ENCODE results near the gene ARL14EP.

Gene ARL14EP

DNA sequence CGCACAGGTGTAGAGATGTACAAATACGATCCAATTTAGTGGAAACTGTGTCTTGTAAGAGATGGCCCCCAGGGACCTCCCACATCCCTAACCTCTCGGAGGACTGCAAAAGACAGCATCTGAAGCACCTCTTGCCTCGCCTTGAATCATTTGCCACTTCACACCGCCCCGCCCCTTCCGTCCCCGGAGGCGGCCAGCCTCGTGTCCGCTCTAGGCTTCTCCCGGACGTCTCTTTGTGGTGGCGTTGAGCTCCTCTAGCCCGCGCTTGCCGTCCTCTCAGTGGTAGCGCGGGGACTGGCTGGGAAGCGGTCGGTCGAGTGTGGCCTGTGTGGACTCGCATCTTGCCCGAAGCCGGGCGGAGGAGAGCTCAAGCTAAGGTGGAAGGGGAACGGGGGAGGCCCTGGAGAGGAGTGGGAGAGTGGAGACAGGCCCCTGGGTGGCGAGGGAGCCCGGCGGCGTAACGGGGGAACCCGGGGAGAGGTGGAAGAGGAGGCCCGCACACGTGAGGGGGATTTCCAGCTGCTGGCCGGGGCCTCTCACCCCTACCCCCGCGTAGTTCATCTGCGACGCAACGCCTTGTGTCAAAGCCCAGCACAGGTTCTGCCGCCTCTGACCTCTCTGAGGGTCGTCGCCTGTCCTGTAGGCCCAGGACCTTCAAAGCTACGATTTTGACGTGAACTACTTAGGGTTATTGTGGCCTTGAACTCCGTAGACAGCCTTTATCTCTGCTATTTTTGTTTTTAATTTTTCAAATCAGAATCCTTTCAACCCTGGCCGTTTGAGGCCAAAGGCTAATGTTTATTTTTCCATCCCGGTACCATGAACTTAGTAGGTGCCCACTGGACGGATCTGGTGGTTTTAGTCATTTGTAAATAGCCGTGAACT, at the start of gene ARL14EP:
Gene ARL14EP, plus strand, starts transcription at position 279 of the 885 bp plus-strand sequence. CDS start 7,845 bp downstream, outside the sequence.
- peak; percentile 63 for DNase-seq

DNA sequence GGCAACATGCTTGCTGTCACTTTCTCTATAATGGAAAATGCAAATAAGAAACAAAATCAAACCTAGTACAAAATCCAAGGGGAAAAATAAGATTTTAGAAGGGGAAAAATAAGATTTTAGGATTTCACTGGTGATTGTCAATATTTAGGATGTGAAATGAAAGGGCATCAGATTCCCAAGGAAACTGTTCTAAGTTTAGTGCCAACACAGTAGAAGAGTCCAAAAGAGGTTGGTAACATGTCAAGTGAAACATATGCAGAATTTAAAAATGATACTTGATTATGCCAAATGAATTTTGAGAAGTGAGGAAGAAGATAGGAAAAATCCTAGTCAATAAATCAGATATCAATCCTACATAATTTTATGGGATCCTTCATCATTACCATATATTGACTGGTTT, 45.7 kb upstream of the ARL14EP start:
- DNase-seq, result no peak

DNA sequence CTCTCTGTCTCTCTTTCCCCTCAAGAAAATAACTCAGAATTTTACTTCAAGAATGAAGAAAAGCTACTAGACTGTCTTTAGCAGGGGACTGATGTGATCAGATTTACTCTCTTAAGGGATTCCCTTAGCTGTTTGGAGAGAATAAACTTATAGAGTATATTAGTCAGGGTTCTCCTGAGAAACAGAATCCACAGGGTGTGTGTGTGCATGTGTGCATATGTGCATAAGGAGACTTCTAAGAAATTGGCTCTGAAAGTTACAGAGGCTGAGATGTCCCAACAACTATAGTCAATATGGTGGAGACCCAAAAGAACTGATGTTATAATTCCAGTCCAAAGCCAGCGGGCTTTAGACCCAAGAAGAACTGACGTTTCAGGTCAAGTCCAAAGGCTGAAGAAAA, 43.1 kb upstream of the ARL14EP start:
- no peak for DNase-seq

DNA sequence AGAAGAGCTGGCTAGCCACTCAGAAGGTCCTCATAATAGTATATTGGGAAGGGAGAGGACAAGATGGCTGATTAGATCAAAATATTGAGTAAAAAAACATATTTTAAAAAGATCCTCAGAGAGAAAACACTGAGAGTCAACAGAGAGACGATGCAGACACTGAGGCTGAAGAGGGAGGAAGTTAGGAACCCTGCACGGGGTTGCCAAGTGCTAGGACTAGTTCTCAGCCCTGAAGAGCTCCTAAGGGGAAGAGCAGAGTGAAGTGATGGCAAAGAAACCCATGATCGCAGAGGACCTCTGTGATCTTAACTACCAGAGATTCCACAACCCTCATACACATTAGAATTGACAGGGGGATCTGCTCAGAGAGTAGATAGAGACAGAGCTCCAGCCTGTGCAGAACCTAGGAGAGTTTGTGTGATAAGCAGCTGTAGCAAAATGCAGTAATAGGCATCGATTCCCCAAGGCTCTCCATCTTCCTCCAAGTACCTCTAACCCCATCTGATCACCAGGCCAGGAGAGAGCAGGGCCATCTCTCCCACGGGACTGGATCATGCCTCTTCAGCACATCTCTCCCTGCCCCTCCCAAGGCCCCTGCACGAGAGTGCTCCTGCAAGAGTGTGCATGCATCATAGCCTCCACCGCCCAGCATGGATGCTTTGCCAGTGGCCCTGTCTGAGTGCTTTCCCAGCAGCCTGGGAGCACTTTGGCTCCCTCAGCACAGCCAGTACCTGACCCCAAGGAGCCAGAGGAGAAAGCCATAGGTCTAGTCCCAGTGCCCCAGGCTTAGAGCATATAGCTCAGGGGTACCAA, 41.2 kb upstream of the ARL14EP start:
- no peak for DNase-seq

DNA sequence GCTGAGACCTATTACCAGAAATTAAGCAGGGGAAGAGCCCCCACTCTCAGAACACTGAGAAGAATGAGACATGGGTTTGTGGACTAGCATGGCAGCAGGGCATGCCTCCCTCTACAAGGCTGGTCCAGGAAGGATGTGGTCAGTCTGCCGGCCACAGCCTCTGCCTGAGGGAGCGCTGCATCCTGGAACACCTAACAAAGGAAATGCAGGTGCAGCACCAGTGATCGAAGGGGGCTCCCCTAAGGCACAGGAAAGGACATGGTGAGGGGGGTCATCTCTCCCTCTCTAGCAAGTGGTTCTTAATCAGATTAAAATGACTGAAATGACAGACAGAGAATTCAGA, 40.6 kb upstream of the ARL14EP start:
- DNase-seq, result no peak

DNA sequence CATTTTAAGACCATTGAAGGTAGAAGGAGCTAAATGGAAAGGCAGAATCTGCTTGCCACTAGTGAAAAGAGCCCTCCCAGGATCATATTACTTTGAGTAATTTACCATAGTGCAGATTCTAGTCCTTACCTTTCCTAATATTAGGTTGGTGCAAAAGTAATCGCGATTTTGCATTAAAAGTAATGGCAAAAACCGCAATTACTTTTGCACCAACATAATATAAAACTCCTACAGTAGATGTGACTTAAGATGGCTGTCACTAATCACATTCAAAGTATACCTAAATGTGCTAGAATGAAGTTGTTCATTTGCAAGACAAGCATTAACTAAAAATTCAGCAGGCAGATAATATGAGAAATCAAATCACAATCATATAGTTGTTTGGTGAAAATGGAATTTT, 38.1 kb upstream of the ARL14EP start:
- no peak for DNase-seq

DNA sequence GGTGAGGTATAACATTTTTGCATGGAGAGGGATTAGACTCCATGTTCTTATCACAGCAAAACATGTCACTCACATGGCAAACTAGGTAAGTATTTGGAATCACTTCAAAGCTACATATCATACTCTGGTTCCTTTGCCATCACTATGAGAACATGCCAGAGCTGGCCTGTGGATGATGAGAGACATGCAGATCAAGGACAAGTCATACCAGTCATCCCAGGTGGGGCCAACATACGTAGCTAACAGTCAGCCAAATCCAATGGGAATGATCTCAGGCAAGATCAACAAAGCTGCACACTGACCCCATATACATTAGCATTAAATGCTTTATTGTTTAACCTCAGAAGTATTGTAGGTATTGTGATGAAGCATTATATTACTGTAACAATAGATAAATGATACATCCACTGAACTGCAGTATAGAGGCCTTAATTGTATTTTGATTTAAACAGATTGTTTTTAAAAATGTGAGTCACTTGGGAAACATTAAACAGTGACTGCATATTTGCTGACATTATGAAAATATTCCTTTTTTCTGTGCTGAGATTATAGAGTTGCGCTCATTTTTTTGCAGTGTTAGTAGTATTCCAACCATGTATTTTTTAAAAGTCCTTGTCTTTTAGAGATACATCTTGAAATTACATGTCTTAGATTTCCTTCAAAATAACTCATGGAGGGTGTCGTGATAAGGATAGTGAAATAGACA, 37.3 kb upstream of the ARL14EP start:
- no peak for DNase-seq

DNA sequence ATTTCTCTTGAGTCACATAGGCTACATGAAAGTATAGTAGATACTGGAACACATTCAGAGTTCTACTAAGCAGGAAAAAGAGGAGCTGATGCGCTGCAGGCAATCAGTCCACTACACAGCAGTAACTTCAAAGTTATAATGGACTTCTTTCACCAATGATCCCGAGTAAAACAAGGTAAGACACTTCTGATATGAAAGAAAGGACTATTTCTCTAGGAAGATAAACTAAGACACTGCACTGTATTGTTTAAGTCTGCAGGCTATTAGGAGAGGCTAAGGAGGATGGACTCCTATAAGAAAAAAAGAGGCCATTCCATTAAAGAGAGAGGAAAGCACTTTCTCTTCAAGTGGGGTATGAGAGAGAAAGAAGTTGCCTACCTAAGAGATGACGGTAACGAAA, 31.6 kb upstream of the ARL14EP start:
- DNase-seq, result no peak

DNA sequence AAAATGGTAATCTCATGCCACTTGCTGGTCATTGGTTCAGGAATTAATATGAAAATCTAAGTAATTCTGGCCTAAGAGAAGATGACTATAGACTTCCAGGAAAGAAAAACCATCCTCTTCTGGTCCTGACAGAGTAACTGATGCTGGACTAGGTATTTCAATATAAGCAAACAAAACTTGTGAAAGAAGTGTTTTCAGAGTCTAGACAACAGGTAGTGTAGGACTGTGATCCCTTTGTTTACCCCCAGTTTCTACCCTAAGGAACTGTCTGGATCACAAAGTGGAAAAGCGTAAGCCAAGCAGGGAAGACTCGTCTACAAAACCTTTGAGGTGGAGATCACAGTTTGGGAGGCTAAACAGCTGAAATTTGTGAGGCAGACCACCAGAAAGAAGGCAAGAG, 30.4 kb upstream of the ARL14EP start:
- no peak for DNase-seq

DNA sequence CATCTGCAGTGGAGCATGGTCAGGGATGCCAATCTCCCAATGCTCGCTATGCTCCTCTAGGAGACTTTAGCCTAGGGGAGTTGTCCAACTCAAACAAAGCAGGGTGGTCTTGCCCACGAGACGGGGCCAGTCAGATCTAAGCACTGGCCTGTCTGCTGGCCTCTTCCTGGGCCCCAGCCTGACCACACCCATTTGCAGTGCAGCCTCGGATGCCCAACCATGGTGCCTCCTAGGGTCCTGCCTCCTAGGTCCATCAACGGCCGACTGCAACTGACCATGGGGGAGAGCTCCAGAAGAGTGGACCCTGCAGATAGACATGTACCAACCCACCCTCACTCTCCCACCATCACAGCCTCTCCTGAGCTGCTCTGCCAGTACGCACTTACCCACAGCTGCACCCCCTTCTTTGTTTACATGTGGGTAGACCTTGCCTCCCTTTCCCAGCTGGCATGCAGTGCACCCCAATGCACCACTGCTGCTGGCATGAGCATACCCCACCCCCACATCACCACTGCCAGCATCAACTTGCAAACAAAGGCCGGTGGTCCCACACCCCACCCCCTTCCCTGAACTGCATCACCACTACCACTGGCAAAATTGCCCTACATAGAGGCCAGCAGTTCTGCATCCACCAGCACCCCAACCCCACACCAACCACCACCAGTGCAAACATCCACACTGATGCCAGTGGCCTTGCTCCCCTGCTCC, 27.6 kb upstream of the ARL14EP start:
- DNase-seq, result no peak

DNA sequence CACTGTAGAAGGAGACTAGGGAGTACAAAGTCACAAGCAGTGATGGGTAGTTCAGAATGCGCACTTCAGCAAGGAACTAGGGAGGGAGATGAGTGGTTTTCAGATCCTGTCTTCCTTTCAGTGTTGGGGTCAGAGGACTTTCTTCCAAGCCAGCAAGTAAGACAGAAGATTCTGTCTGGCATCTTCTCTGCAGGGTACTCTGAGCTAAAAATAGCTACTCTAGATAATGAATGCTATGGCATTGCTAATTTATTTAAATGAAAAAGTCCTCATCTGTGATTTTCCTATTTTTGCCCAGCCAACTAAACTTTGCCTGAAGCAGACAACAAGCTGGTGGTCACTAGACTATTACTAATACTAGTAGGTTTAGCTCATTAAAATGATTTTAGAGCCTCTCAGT, 18.3 kb upstream of the ARL14EP start:
- DNase-seq, result no peak

DNA sequence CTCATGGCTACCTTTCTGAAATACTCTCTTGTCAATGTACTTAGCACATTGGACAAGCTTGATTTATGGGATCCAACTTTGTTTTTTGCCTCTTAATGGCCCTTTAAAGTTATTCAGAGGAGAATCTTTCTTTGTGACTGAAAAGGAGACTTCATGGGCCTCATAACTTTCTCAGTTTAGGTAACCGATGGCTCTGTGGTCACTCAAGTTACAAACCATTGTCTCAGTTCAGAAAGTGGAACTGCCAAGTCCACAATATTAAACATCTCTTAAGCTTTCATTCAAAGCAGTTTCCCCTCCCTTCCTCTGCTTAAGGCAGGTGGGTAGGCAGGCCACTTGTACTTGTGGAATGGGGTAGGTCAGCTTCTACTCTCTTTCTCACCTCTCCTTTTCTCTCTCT, 12.3 kb upstream of the ARL14EP start:
- DNase-seq, result no peak

DNA sequence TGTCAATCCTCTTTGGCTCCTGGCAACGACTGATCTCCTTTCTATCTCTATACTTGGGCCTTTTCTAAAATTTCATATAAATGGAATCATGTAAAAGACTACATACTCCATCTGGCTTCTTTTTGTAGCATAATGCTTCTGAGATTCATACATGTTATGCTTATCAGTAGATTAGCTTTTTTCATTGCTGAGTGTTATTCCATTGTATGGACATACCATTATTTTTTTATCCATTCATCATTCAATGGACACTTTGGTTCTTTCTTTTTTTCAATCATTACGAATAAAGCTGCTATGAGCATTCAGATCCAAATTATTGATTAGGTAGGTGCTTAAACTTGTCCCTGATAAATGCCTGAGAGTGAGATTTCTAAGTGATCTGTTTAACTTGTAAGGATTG, 11.7 kb upstream of the ARL14EP start:
- DNase-seq, result no peak

DNA sequence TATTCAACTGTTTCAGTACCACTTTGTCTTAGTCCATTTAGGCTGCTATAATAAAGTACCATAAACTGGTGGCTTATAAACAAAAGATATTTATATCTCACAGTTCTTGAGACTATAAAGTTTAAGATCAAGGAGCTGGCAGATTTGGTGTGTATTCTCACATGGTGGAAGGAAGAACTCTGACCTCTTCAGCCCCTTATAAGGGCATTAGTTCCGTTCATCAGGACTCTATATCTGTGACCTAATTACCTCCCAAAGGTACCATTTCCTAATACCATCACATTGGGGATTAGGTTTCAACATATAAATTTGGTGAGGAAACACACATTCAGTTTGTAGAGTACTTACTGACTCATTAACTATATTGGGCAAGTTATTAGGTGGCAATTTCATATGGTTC, 10.7 kb upstream of the ARL14EP start:
- no peak for DNase-seq

DNA sequence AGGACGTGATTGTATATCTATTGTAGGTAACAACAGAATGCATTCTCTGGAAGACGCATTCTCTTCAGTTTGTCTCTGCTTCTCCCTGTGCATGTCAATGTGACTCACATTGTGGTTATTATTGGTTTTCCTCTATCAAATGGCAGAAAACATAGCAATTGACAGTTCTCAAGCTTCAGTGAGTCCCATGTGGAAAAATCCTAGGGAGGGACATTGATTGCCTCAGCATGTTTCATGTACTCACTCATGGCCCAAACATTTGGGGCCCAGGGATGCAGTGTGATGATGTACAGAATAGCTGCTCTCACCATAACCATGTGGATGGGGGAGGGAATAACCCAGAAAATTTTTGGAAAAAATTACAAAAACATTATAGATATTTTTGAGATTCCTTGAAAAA, 9.3 kb upstream of the ARL14EP start:
- DNase-seq, result no peak

DNA sequence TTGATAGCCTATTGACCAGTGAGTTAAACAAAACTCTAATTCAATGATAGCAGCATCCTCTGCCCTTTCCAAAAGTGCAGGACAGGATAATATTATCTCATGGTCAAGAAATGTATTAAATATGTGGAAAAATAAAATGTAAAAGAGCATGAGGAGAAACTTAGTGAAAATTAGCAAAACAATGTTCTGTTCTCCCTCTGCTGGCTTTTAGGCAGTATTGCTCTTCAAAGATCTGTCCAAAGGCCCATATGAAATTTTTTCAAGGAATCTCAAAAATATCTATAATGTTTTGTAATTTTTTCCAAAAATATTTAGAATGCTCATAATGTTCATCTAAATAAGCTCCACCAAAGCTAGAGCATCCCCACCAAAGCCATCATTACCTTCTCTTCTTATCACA, 8.3 kb upstream of the ARL14EP start:
- DNase-seq, result no peak

DNA sequence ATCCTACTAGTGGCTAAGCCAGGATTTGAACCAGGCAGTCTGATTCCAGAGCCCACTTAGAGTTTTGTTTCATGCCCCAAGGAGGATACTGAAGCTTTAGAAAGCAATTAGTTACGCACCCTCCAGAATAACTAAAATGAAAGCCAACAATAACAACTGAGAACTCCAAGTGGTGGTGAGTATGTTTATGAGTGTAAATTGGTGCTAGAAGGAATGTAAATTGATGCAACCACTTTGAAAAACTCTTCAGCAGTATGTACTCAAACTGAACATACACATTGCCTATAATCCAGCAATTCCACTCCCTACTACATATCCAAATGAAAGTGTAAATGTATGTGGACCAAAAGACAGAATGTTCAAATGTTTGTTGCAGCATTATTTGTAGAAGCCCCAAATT, 6.7 kb upstream of the ARL14EP start:
- DNase-seq, result no peak

DNA sequence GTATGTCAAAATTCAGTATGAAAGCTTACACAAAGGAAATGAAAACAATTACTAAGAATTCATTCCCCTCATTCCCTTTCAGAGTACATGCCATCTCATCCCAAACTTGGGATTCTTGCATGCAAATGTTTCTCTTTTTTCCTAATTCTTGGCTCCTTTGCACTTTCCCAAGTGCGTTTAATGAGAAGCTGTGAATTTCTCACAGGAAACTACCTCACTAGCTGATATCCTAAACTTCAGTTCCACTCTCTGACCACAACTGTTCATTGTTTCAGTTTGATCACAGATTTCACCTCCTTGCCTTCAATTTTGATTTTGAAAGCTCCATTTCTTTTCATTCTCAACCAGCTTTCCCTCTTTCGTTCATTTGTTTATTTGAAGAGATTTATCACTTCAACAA, 5.9 kb upstream of the ARL14EP start:
- no peak for DNase-seq

DNA sequence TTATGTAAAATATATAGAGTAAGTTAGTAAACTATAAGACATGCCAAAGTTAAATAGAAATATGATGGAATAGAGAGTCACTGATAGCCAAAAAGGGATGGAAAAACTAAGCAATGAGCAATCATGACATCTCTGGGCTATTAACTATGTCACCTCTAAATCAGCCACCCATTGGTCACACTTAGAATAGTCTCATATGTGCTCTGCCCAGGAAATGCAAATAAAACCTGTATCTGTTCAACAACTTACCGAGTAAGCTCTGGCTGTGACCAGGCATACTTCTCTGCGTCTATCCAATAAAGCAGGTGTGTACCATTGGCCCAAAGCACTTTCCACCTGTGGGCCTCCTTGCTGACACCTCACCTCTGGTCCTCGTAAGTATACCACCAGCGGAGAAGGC, 1.6 kb upstream of the ARL14EP start:
- DNase-seq, result no peak

DNA sequence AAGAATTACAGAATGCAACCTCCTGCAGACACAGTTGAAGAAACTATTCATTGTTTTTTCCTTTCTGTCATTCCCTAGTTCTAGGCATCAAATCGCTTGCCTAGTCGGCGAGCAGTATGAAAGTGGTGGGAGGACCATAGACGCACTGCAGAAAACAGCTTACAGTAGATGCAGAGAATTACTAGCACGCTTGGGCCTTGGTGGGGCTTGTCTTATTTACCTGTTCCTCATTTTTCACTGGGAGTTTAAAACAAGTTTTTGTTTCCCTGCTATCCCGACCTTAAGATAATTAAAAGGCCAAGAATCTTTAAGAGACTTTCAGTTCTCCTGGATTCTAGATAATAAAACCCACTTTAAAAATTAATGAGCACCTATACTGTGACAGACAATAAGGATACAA, 713 bp upstream of the ARL14EP start:
- no peak for DNase-seq

DNA sequence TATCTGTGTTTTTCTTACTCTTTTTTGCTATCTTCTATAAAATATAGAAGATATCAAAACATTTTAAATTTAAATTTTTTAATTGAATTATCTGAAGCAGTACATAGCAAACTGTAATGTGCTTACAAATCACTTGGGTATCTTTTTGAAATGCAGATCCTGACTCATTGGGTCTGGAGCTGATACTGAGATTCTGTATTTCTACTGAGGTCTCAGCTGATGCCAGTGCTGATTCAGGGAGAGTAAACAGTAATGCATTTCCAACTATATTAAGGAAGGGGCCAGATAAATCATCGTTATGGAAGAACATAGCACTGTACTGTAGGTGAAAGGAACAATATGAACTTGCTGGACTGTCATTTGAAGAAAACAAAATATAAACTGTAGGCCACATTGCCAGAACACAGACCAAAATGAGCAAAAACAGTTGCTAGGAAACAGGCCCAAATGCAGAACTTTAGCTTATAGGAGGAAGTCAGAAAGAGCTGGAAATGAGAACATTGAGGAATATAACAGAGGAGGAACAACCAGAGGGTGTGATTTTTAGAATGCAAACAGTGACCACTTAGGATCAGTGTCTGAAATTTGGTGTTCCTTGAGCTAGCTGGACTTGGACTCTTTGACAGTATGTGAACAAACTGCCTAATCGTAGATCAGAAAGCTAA, 3.3 kb downstream of the ARL14EP start:
- DNase-seq, result no peak

DNA sequence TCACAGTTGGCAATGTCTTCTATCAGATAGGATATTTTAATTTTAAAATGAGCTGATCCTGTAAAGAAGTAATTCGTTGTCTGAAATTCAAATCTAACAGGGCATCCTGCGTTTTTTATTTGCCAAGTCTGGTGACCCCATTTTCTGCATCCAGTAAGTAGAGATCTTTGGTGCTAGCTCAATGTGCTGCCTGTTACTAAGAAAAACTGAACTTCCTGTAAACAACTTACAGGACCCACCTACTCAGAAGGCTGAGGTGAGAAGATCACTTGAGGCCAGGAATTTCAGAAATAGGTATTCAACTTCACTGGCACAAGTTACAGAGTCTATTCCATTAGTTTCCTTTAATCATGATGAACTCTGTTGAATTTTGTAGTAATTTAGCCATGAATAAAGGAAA, 4.0 kb downstream of the ARL14EP start:
- no peak for DNase-seq

DNA sequence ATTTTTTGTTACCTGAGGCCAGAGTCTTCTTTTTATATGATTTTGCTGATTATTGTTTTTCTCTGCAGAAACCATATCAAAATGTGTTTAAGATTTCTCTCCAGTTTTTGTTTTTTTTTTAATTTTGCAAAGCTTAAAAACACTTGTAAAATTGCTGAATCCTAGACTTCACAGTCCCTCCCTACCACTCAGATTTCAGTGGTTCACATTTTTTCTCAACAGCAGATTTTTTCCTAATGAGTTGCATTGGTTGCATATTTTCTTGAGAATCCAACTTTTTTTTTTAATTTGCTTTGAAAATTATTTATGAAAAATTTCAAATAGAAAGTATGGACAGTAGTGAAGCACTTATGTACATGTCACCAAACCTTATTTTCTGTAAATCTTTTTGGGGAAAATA, 5.8 kb downstream of the ARL14EP start:
- DNase-seq, result no peak
